OCI-LY1 (cell line): ENCODE measurements around the gene CHCHD6.

Source experiments
- H2AFZ ChIP-seq: fragments of 200-600 bp; sonication (generic), shearing (Covaris generic); 2 replicates; pipeline ENCODE4 v1.6.0; 2014; ENCODE audit warnings: antibody characterized with exemption, mild to moderate bottlenecking, low read length
- H3F3A ChIP-seq: fragments of 200-600 bp; sonication (generic), shearing (Covaris generic); 2 replicates; pipeline ENCODE4 v1.6.0; 2014; ENCODE audit warnings: mild to moderate bottlenecking, antibody characterized with exemption, low read length, moderate library complexity; ENCODE audit not compliant: insufficient read depth
- H3K27ac ChIP-seq: fragments of 200-600 bp; sonication (generic); 2 replicates; pipeline ENCODE4 v1.5.1; 2014; ENCODE audit warnings: low read length, mixed run types, mild to moderate bottlenecking, low read depth; ENCODE audit not compliant: poor library complexity, severe bottlenecking
- H3K27me3 ChIP-seq: fragments of 200-600 bp; sonication (generic); 2 replicates; pipeline ENCODE4 v1.6.0; 2014; ENCODE audit warnings: antibody characterized with exemption, mild to moderate bottlenecking, low read length, moderate library complexity; ENCODE audit not compliant: insufficient read depth
- H3K36me3 ChIP-seq: fragments of 200-600 bp; sonication (generic); 2 replicates; pipeline ENCODE4 v1.6.1; 2014; ENCODE audit warnings: mild to moderate bottlenecking, antibody characterized with exemption, low read length, moderate library complexity, mixed read lengths; ENCODE audit not compliant: insufficient read depth
- H3K4me1 ChIP-seq: fragments of 200-600 bp; sonication (generic); 2 replicates; pipeline ENCODE4 v1.5.1; 2014; ENCODE audit warnings: mild to moderate bottlenecking, low read length, moderate library complexity; ENCODE audit not compliant: insufficient read depth, severe bottlenecking
- H3K4me2 ChIP-seq: fragments of 200-600 bp; sonication (generic), shearing (Covaris generic); 2 replicates; pipeline ENCODE4 v1.6.1; 2014; ENCODE audit warnings: low read length
- H3K4me3 ChIP-seq: fragments of 200-600 bp; sonication (generic); 2 replicates; pipeline ENCODE4 v1.5.1; 2014; ENCODE audit warnings: low read length, low read depth, mild to moderate bottlenecking, mixed read lengths; ENCODE audit not compliant: poor library complexity, severe bottlenecking
- H3K79me2 ChIP-seq: fragments of 200-600 bp; shearing (Covaris generic); 2 replicates; pipeline ENCODE4 v1.6.1; 2016; ENCODE audit warnings: mixed run types, low read length, mixed read lengths; ENCODE audit not compliant: insufficient read depth
- H3K9ac ChIP-seq: fragments of 200-600 bp; sonication (generic), shearing (Covaris generic); 2 replicates; pipeline ENCODE4 v1.6.1; 2014; ENCODE audit warnings: mild to moderate bottlenecking, low read length, mixed read lengths
- H3K9me2 ChIP-seq: fragments of 200-600 bp; sonication (generic), shearing (Covaris generic); 2 replicates; pipeline ENCODE4 v1.6.1; 2014; ENCODE audit warnings: low read depth, mild to moderate bottlenecking, low read length, mixed read lengths
- H3K9me3 ChIP-seq: fragments of 200-600 bp; shearing (Covaris generic); 2 replicates; pipeline ENCODE4 v1.6.1; 2014; ENCODE audit warnings: low read length, mixed read lengths
- H4K20me1 ChIP-seq: fragments of 200-600 bp; sonication (generic), shearing (Covaris generic); 2 replicates; pipeline ENCODE4 v1.6.0; 2016; ENCODE audit warnings: mild to moderate bottlenecking, low read length; ENCODE audit not compliant: insufficient read depth
- CTCF ChIP-seq: fragments of 200-600 bp; sonication (generic), shearing (Covaris generic); IDR thresholded peaks from 2 replicates; pipeline ENCODE4 v1.5.1; 2017; ENCODE audit warnings: mild to moderate bottlenecking, antibody characterized with exemption, low read length, moderate library complexity, mixed read lengths
- EZH2 ChIP-seq: fragments of 200-600 bp; sonication (generic), shearing (Covaris generic); IDR thresholded peaks from 2 replicates; pipeline ENCODE4 v1.8.0; 2017; ENCODE audit warnings: borderline replicate concordance, mixed run types, mild to moderate bottlenecking, antibody characterized with exemption, low read length, moderate library complexity, mixed read lengths

The CHCHD6 gene

GRCh38 chr3:126732281-126733060 is 28.4 kb downstream of the CHCHD6 start:
- Histone ChIP-seq H4K20me1 (no peaks in the 10 kb centered on the region), H3K36me3 (no peaks in the 10 kb centered on the region), H3K9me3 (no peaks in the 10 kb centered on the region), H3K27me3 (no peaks in the 10 kb centered on the region), H3F3A (no peaks in the 10 kb centered on the region), H3K9ac (no peak overlapping the region), H2AFZ (no peak overlapping the region), H3K4me2 (no peak overlapping the region), H3K4me3 (no peak overlapping the region), H3K79me2 (no peaks in the 10 kb centered on the region), H3K9me2 (no peaks in the 10 kb centered on the region), H3K4me1 (no peaks in the 10 kb centered on the region), H3K27ac (no peak overlapping the region)
- TF ChIP-seq EZH2 (no peak), CTCF (no peak)

- Histone ChIP-seq H3F3A (no peaks in the 10 kb centered on the region), H3K4me3 (no peak overlapping the region), H3K79me2 (no peaks in the 10 kb centered on the region), H3K4me2 (no peak overlapping the region), H3K27me3 (no peaks in the 10 kb centered on the region), H3K9me2 (no peaks in the 10 kb centered on the region), H3K36me3 (no peaks in the 10 kb centered on the region), H3K9me3 (no peaks in the 10 kb centered on the region), H3K4me1 (no peaks in the 10 kb centered on the region), H2AFZ (no peak overlapping the region), H3K9ac (no peak overlapping the region), H4K20me1 (no peaks in the 10 kb centered on the region), H3K27ac (no peak overlapping the region)
- TF ChIP-seq EZH2 (no peak), CTCF (no peak)
Measured at GRCh38 chr3:126733061-126733430, 29.0 kb downstream of the CHCHD6 start.

GRCh38 chr3:126734106-126734723 is 30.2 kb downstream of the CHCHD6 start:
- Histone ChIP-seq H3K36me3 (no peaks in the 10 kb centered on the region), H3F3A (no peaks in the 10 kb centered on the region), H3K9me2 (no peaks in the 10 kb centered on the region), H3K4me3 (no peak overlapping the region), H2AFZ (no peak overlapping the region), H3K9ac (no peak overlapping the region), H3K4me1 (no peaks in the 10 kb centered on the region), H3K9me3 (no peaks in the 10 kb centered on the region), H3K4me2 (no peak overlapping the region), H3K79me2 (no peaks in the 10 kb centered on the region), H3K27ac (no peak overlapping the region), H4K20me1 (no peaks in the 10 kb centered on the region), H3K27me3 (no peaks in the 10 kb centered on the region)
- TF ChIP-seq EZH2 = no peak
- no peak for TF ChIP-seq CTCF
